ENCODE measurements around the gene CCNYL1. TPM values are rescaled to one million over a fixed set of nuclear protein-coding genes. Genes with fewer than 3 reads are reported as not detected.

Gene CCNYL1
- total RNA-seq, 1 donor from 2014 or later = 7.6 TPM

GRCh38 chr2:207766041-207766551 is 54.7 kb downstream of the CCNYL1 start:
- H3K36me3 ChIP-seq = peaks cover 20% of the 10 kb centered on the region
- no peaks in the 10 kb centered on the region for H3K9me3 ChIP-seq (replicated peaks)
- H3K4me3 ChIP-seq = no peak overlapping the region
- peaks cover 73% of the 10 kb centered on the region for H3K4me1 ChIP-seq
- no peaks in the 10 kb centered on the region for H3K27me3 ChIP-seq (ENCODE audit: low read depth)
- DNase-seq = no peak
- H3K27ac ChIP-seq (replicated peaks) = no peak overlapping the region
- intact Hi-C loops (cut with micrococcal nuclease) = no loop called here
- TF ChIP-seq, protein P1, sequence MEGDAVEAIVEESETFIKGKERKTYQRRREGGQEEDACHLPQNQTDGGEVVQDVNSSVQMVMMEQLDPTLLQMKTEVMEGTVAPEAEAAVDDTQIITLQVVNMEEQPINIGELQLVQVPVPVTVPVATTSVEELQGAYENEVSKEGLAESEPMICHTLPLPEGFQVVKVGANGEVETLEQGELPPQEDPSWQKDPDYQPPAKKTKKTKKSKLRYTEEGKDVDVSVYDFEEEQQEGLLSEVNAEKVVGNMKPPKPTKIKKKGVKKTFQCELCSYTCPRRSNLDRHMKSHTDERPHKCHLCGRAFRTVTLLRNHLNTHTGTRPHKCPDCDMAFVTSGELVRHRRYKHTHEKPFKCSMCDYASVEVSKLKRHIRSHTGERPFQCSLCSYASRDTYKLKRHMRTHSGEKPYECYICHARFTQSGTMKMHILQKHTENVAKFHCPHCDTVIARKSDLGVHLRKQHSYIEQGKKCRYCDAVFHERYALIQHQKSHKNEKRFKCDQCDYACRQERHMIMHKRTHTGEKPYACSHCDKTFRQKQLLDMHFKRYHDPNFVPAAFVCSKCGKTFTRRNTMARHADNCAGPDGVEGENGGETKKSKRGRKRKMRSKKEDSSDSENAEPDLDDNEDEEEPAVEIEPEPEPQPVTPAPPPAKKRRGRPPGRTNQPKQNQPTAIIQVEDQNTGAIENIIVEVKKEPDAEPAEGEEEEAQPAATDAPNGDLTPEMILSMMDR (IDR thresholded peaks at IDR 0.05; ENCODE audit: borderline replicate concordance) = no peak

GRCh38 chr2:207766697-207767460 is 55.4 kb downstream of the CCNYL1 start:
- H3K36me3 ChIP-seq = peaks cover 17% of the 10 kb centered on the region
- no peak overlapping the region for H3K27ac ChIP-seq (replicated peaks)
- H3K4me1 ChIP-seq = peaks cover 75% of the 10 kb centered on the region
- TF ChIP-seq, protein P1 (IDR thresholded peaks at IDR 0.05; ENCODE audit: borderline replicate concordance) = no peak
- intact Hi-C loops (cut with micrococcal nuclease) = no loop called here
- no peaks in the 10 kb centered on the region for H3K9me3 ChIP-seq (replicated peaks)
- H3K4me3 ChIP-seq = peak overlapping the region; percentile 23
- H3K27me3 ChIP-seq (ENCODE audit: low read depth) = no peaks in the 10 kb centered on the region
- DNase-seq = no peak

DNA sequence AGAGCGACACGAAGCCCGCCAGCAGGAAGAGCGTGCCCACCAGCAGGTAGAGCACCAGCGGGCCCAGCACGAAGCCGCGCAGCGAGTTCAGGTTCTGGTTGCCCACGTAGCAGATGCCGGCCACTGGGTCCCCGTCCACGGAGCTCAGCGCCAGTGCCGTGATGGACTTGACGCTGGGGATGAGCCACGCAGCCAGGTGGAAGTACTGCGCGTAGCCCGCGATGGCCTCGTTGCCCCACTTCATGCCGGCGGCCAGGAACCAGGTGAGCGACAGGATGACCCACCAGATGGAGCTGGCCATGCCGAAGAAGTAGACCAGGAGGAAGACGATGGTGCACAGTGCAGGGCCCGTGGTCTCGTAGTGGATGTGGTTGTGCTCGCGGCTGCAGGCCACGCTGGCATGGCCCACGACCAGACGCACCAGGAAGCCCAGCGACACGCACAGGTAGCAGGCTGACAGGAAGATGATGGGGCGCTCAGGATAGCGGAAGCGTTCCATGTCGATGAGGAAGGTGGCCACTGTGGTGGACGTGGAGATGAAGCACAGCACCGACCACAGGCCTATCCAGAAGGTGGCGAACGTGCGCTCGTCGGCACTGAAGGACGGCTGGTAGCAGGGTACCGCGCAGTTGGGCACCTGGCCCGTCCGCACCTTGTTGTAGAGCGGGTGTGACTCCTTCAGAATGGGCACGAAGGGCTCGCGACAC is 56.2 kb downstream of the CCNYL1 start:
- no peak overlapping the region for H3K27ac ChIP-seq (replicated peaks)

GRCh38 chr2:207768168-207768865 is 56.9 kb downstream of the CCNYL1 start:
- Histone ChIP-seq H3K4me3 (peak overlapping the region; percentile 92), H3K36me3 (peaks cover 13% of the 10 kb centered on the region), H3K27ac (replicated peaks) (peak overlapping the region; percentile 80), H3K27me3 (ENCODE audit: low read depth) (no peaks in the 10 kb centered on the region), H3K9me3 (replicated peaks) (no peaks in the 10 kb centered on the region), H3K4me1 (peaks cover 73% of the 10 kb centered on the region)
- peak; percentile 30 for DNase-seq
- TF ChIP-seq, protein P1 (IDR thresholded peaks at IDR 0.05; ENCODE audit: borderline replicate concordance) = no peak
- intact Hi-C loops (cut with micrococcal nuclease) = no loop called here

More for the DNA sequence above, 56.2 kb downstream of the CCNYL1 start:
- Histone ChIP-seq H3K9me3 (replicated peaks) (no peaks in the 10 kb centered on the region), H3K4me1 (peaks cover 75% of the 10 kb centered on the region), H3K27me3 (ENCODE audit: low read depth) (no peaks in the 10 kb centered on the region), H3K36me3 (peaks cover 15% of the 10 kb centered on the region), H3K4me3 (peak overlapping the region; percentile 92)
- intact Hi-C loops (cut with micrococcal nuclease) = no loop called here
- TF ChIP-seq, protein P1 (IDR thresholded peaks at IDR 0.05; ENCODE audit: borderline replicate concordance) = peak; percentile 55
- peak; percentile 33 for DNase-seq

- Histone ChIP-seq H3K36me3 (peaks cover 10% of the 10 kb centered on the region), H3K9me3 (replicated peaks) (no peaks in the 10 kb centered on the region), H3K4me1 (peaks cover 66% of the 10 kb centered on the region), H3K4me3 (peak overlapping the region; percentile 92), H3K27ac (replicated peaks) (peak overlapping the region; percentile 80), H3K27me3 (ENCODE audit: low read depth) (no peaks in the 10 kb centered on the region)
- DNase-seq = no peak
- intact Hi-C loops (cut with micrococcal nuclease) = no loop called here
- TF ChIP-seq, protein P1 (IDR thresholded peaks at IDR 0.05; ENCODE audit: borderline replicate concordance) = no peak
Observed at GRCh38 chr2:207768866-207769596, 57.6 kb downstream of the CCNYL1 start.
